Esophagus muscularis mucosa (tissue), 3 donors: ENCODE results near the gene DNLZ.

Experiments
- POLR2AphosphoS5 ChIP-seq, 2 donors: sonication (generic); formaldehyde crosslinking; IDR thresholded peaks; one replicate each; pipeline ENCODE4 v1.6.1; 2017; ENCODE audit warnings: antibody characterized with exemption in 2 of 2
- TF ChIP-seq, protein P1 (sequence below), 3 experiments: fragments of 200-600 bp in 2 of 3; fragments of 450-650 bp in 1 of 3; sonication (generic) in 2 of 3; IDR thresholded peaks; one replicate each; pipeline ENCODE4 v1.5.1; 2017 to 2019; ENCODE audit warnings: antibody characterized with exemption in 3 of 3, mild to moderate bottlenecking in 2 of 3, moderate library complexity in 1 of 3

DNA sequence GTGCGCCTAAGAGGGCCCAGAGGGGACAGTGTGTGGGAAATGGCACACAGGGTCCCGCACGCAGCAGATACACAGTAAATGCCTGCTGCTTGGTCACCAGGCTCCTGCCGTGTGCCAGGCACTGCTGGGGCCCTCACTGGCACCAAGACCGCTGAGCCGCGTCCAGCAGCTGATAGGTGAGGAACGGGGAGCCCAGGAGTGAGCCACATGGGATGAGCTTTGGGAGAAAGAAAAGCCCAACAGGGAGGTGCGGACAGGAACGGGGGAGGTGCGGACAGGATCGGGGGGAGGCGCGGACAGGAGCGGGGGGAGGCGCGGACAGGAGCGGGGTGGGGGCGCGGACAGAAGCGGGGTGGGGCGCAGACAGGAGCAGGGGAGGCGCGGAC, 19.7 kb downstream of the DNLZ start:
- TF ChIP-seq POLR2AphosphoS5 (IDR thresholded peaks at IDR 0.05), result no peak
- TF ChIP-seq, protein P1, sequence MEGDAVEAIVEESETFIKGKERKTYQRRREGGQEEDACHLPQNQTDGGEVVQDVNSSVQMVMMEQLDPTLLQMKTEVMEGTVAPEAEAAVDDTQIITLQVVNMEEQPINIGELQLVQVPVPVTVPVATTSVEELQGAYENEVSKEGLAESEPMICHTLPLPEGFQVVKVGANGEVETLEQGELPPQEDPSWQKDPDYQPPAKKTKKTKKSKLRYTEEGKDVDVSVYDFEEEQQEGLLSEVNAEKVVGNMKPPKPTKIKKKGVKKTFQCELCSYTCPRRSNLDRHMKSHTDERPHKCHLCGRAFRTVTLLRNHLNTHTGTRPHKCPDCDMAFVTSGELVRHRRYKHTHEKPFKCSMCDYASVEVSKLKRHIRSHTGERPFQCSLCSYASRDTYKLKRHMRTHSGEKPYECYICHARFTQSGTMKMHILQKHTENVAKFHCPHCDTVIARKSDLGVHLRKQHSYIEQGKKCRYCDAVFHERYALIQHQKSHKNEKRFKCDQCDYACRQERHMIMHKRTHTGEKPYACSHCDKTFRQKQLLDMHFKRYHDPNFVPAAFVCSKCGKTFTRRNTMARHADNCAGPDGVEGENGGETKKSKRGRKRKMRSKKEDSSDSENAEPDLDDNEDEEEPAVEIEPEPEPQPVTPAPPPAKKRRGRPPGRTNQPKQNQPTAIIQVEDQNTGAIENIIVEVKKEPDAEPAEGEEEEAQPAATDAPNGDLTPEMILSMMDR (IDR thresholded peaks at IDR 0.05), result no peak
